ENCODE results near the gene RHBDL1.

Gene RHBDL1

GRCh38 chr16:652454-653305 lies 22.8 kb upstream of the RHBDL1 start:
- no peak for DNase-seq (ENCODE audit: low spot score)
- FAIRE-seq = no peak

- DNase-seq (ENCODE audit: low spot score) (no peak), FAIRE-seq (no peak)
Measured at GRCh38 chr16:654034-654433, 21.4 kb upstream of the RHBDL1 start.

GRCh38 chr16:657487-657886 lies 18.0 kb upstream of the RHBDL1 start:
- FAIRE-seq = no peak
- no peak for DNase-seq (ENCODE audit: low spot score)

GRCh38 chr16:658679-659571 lies 16.5 kb upstream of the RHBDL1 start:
- DNase-seq (ENCODE audit: low spot score) (no peak), FAIRE-seq (no peak)

GRCh38 chr16:659618-660017 lies 15.9 kb upstream of the RHBDL1 start:
- no peak for DNase-seq (ENCODE audit: low spot score)

GRCh38 chr16:660132-660458 lies 15.4 kb upstream of the RHBDL1 start:
- FAIRE-seq (no peak), DNase-seq (ENCODE audit: low spot score) (no peak)

More at GRCh38 chr16:659618-660017, 15.9 kb upstream of the RHBDL1 start:
- no peak for FAIRE-seq

- DNase-seq (ENCODE audit: low spot score) = peak; percentile 86
- no peak for FAIRE-seq
Measured at GRCh38 chr16:660459-661183, 14.8 kb upstream of the RHBDL1 start.

- no peak for FAIRE-seq
- no peak for DNase-seq (ENCODE audit: low spot score)
Measured at GRCh38 chr16:661184-661821, 14.2 kb upstream of the RHBDL1 start.

- DNase-seq (ENCODE audit: low spot score) = no peak
- FAIRE-seq = no peak
Measured at GRCh38 chr16:662095-662494, 13.4 kb upstream of the RHBDL1 start.

GRCh38 chr16:662597-662996 lies 12.9 kb upstream of the RHBDL1 start:
- FAIRE-seq (peak; percentile 37), DNase-seq (ENCODE audit: low spot score) (no peak)

GRCh38 chr16:666572-666971 lies 8.9 kb upstream of the RHBDL1 start:
- FAIRE-seq = no peak
- no peak for DNase-seq (ENCODE audit: low spot score)

GRCh38 chr16:667113-667779 lies 8.2 kb upstream of the RHBDL1 start:
- FAIRE-seq = peak; percentile 42
- no peak for DNase-seq (ENCODE audit: low spot score)

GRCh38 chr16:667780-668518 lies 7.5 kb upstream of the RHBDL1 start, which contains the start of gene RHOT2:
Gene RHOT2 (plus strand): TSS chr16:668132. CDS start chr16:668200, 68 bp downstream.
- FAIRE-seq (peak; percentile 94), DNase-seq (ENCODE audit: low spot score) (peak; percentile 92)

GRCh38 chr16:668519-669171 lies 6.8 kb upstream of the RHBDL1 start:
- no peak for DNase-seq (ENCODE audit: low spot score)
- no peak for FAIRE-seq

- FAIRE-seq = no peak
Measured at GRCh38 chr16:669666-670065, 5.8 kb upstream of the RHBDL1 start.

GRCh38 chr16:670485-671352 lies 4.8 kb upstream of the RHBDL1 start:
- DNase-seq (ENCODE audit: low spot score) (no peak), FAIRE-seq (no peak)

More at GRCh38 chr16:669666-670065, 5.8 kb upstream of the RHBDL1 start:
- DNase-seq (ENCODE audit: low spot score) = no peak

- no peak for FAIRE-seq
- no peak for DNase-seq (ENCODE audit: low spot score)
Measured at GRCh38 chr16:671353-672131, 3.9 kb upstream of the RHBDL1 start.

GRCh38 chr16:672371-672770 lies 3.1 kb upstream of the RHBDL1 start:
- no peak for DNase-seq (ENCODE audit: low spot score)
- FAIRE-seq = no peak
